ENCODE measurements around the gene GDF7. TPM values are rescaled to one million over a fixed set of nuclear protein-coding genes. Genes with fewer than 3 reads are reported as not detected.

Gene GDF7
- total and polyA plus RNA-seq, 2 of the 8 experiments (the other 6 are each of a cell fraction or from before 2014, with no cell fraction given): 0.04 to 0.06 TPM

DNA sequence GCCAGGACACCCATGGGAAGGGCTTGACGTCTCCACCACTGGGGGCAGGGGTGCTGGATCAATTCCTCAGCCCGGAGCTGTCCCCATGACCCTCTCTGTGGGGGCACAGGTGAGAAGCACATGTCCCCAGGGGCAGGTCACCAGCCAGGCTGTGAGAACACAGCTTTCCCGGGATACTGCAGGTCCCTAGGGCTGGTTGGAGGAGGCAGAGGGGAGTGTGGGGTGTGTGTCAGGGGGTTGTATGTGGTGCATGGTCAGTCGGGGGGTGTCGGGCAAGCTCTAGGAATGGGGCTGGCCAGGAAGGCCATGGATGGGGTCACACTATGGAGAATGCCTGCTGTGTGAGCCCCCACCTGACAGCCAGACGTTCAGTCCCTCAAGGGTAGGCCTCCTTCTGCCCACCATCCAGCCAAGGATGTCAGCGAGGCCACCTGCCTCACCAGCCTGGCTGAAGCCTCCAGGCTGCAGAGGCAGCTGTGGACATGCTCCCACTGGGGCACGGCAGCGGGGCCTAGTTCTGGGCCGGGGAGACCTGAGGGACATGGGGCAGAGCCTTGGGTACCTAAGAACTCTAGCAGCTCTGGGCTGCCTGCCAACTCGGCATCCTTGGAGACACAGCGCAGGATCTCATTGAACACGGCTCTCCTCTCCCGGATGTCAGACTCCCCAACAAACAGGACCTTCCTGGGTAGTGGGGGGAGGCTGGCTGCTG is 26.4 kb upstream of the GDF7 start (continued):
- no peak for TF ChIP-seq CHD1 (IDR thresholded peaks at IDR 0.05; ENCODE audit: low read depth, low read length)
- no peak for TF ChIP-seq NRF1 (IDR thresholded peaks at IDR 0.05; ENCODE audit: low read depth, low read length)
- no peak for TF ChIP-seq POLR2AphosphoS5 (IDR thresholded peaks at IDR 0.05; ENCODE audit: low read depth, low read length)
- no peak for TF ChIP-seq POU5F1 (IDR thresholded peaks at IDR 0.05; ENCODE audit: low read depth, low read length)
- TF ChIP-seq FOSL1 (IDR thresholded peaks at IDR 0.05; ENCODE audit: insufficient read depth, low read depth, low read length): no peak
- no peak for TF ChIP-seq ASH2L (IDR thresholded peaks at IDR 0.05; ENCODE audit: low read length)
- no peak for TF ChIP-seq EGR1 (IDR thresholded peaks at IDR 0.05; ENCODE audit: borderline replicate concordance, low read depth, low read length)
- TF ChIP-seq TEAD4 (IDR thresholded peaks at IDR 0.05; ENCODE audit: low read depth, low read length): no peak
- TF ChIP-seq RXRA (IDR thresholded peaks at IDR 0.05; ENCODE audit: insufficient read depth, low read depth, low read length): no peak

Measured in H1 (cell line).